GDM1 (cell line): ENCODE results near the gene F8.

Experiments
- DNase-seq: peaks from one replicate; lab custom pipeline; 2025; lab: John Stamatoyannopoulos, UW

The F8 gene

GRCh38 chrX:154815274-154815818, 207.2 kb downstream of the F8 start:
- no peak for DNase-seq

GRCh38 chrX:154813801-154814200, 208.7 kb downstream of the F8 start:
- no peak for DNase-seq

GRCh38 chrX:154812341-154813101, 210.0 kb downstream of the F8 start:
- no peak for DNase-seq

GRCh38 chrX:154809939-154810665, 212.4 kb downstream of the F8 start:
- DNase-seq, result no peak

- no peak for DNase-seq
Observed at GRCh38 chrX:154806837-154807501, 215.6 kb downstream of the F8 start.

- DNase-seq, result no peak
Observed at GRCh38 chrX:154805696-154806091, 216.8 kb downstream of the F8 start.

GRCh38 chrX:154804957-154805695, 217.4 kb downstream of the F8 start, which contains the start of gene MPP1:
MPP1 (minus strand) TSS chrX:154805485; CDS start chrX:154805373, 112 bp downstream.
- DNase-seq, result peak; percentile 72

GRCh38 chrX:154804261-154804956, 218.1 kb downstream of the F8 start:
- no peak for DNase-seq

- no peak for DNase-seq
Observed at GRCh38 chrX:154802947-154803346, 219.6 kb downstream of the F8 start.

GRCh38 chrX:154800478-154801210, 221.9 kb downstream of the F8 start:
- DNase-seq, result no peak

- no peak for DNase-seq
Observed at GRCh38 chrX:154799556-154800348, 222.8 kb downstream of the F8 start.

GRCh38 chrX:154797006-154797405, 225.5 kb downstream of the F8 start:
- DNase-seq, result no peak

- DNase-seq, result no peak
Observed at GRCh38 chrX:154795016-154795415, 227.5 kb downstream of the F8 start.

- DNase-seq, result no peak
Observed at GRCh38 chrX:154793084-154793795, 229.3 kb downstream of the F8 start.

- no peak for DNase-seq
Observed at GRCh38 chrX:154791939-154792338, 230.6 kb downstream of the F8 start.

- DNase-seq, result no peak
Observed at GRCh38 chrX:154791467-154791866, 231.1 kb downstream of the F8 start.
